Suprapubic skin (tissue), 4 donors: ENCODE data around the gene WWOX. TPM values are rescaled to one million over a fixed set of nuclear protein-coding genes. Genes with fewer than 3 reads are reported as not detected.

Experiments used
- DNase-seq, 2 donors: peaks; one replicate each; pipeline ENCODE4 v3.0.0-alpha.2; 2019; ENCODE audit warnings: low spot score in 2 of 2
- H3K27ac ChIP-seq: fragments of 200-600 bp; sonication (generic); one replicate; pipeline ENCODE4 v1.5.1; 2019
- H3K27me3 ChIP-seq: fragments of 200-600 bp; sonication (generic); one replicate; pipeline ENCODE4 v1.5.1; 2019
- H3K36me3 ChIP-seq: fragments of 200-600 bp; sonication (generic); one replicate; pipeline ENCODE4 v1.5.1; 2019
- H3K4me1 ChIP-seq: fragments of 200-600 bp; sonication (generic); one replicate; pipeline ENCODE4 v1.5.1; 2019
- H3K4me3 ChIP-seq: fragments of 200-600 bp; sonication (generic); one replicate; pipeline ENCODE4 v1.5.1; 2019; ENCODE audit warnings: mild to moderate bottlenecking
- H3K9me3 ChIP-seq: fragments of 200-600 bp; sonication (generic); one replicate; pipeline ENCODE4 v1.5.1; 2019
- CTCF ChIP-seq, 2 donors: fragments of 200-600 bp in 1 of 2; fragments of 450-650 bp in 1 of 2; sonication (generic) in 1 of 2; IDR thresholded peaks; one replicate each; pipeline ENCODE4 v1.5.1; 2016 to 2019; ENCODE audit warnings: antibody characterized with exemption in 2 of 2, mild to moderate bottlenecking in 1 of 2, moderate library complexity in 1 of 2
- EP300 ChIP-seq: sonication (generic); formaldehyde crosslinking; IDR thresholded peaks from one replicate; pipeline ENCODE4 v1.6.1; 2017; ENCODE audit warnings: antibody characterized with exemption
- POLR2A ChIP-seq, 2 donors: fragments of 450-650 bp; IDR thresholded peaks; one replicate each; pipeline ENCODE4 v1.6.1; 2017; ENCODE audit warnings: antibody characterized with exemption in 2 of 2, mild to moderate bottlenecking in 2 of 2, moderate library complexity in 2 of 2
- POLR2AphosphoS5 ChIP-seq, 3 donors: sonication (generic); formaldehyde crosslinking; IDR thresholded peaks; one replicate each; pipeline ENCODE4 v1.6.1; 2017; ENCODE audit warnings: antibody characterized with exemption in 3 of 3
- WGBS: methylation state at CpG from one replicate; pipeline ENCODE4 v1.1.5; 2018; 5-methylcytosine and 5-hydroxymethylcytosine counted together
- total RNA-seq, 4 donors: library from RNA; depleted of rRNA; stranded (reverse); fragments of >200 nt; gene quantifications; one replicate each; pipeline ENCODE4 v1.1.0, GENCODE V29; 2016

Gene WWOX
- total RNA-seq, 4 donors from 2014 or later: 29.6 to 104 (median 47.3) TPM

- Histone ChIP-seq H3K4me3 (no peak overlapping the region), H3K9me3 (no peaks in the 10 kb centered on the region), H3K27me3 (no peaks in the 10 kb centered on the region), H3K27ac (no peak overlapping the region), H3K4me1 (peaks cover 8% of the 10 kb centered on the region), H3K36me3 (no peaks in the 10 kb centered on the region)
- 90% methylated on average over 3 of the region's 3 CpGs for WGBS
- DNase-seq: no peak
- TF ChIP-seq POLR2AphosphoS5 (IDR thresholded peaks at IDR 0.05) (no peak), POLR2A (IDR thresholded peaks at IDR 0.05) (no peak), CTCF (IDR thresholded peaks at IDR 0.05) (no peak), EP300 (no peak)
Observed at GRCh38 chr16:78751601-78752000, 652.1 kb downstream of the WWOX start.

- WGBS: 86% methylated on average over 5 of the region's 5 CpGs
Observed at GRCh38 chr16:78754713-78755112, 655.3 kb downstream of the WWOX start.

GRCh38 chr16:78755751-78756661 lies 656.6 kb downstream of the WWOX start:
- Histone ChIP-seq H3K27me3 (no peaks in the 10 kb centered on the region), H3K9me3 (peaks cover 3% of the 10 kb centered on the region), H3K4me3 (no peak overlapping the region), H3K4me1 (no peaks in the 10 kb centered on the region), H3K27ac (no peak overlapping the region), H3K36me3 (no peaks in the 10 kb centered on the region)
- no peak for DNase-seq
- TF ChIP-seq POLR2A (IDR thresholded peaks at IDR 0.05) (no peak), EP300 (no peak), CTCF (IDR thresholded peaks at IDR 0.05) (no peak), POLR2AphosphoS5 (IDR thresholded peaks at IDR 0.05) (no peak)
- WGBS: 57% methylated on average over 8 of the region's 8 CpGs

More at GRCh38 chr16:78754713-78755112, 655.3 kb downstream of the WWOX start:
- H3K4me3 ChIP-seq: no peak overlapping the region
- no peak for DNase-seq
- TF ChIP-seq EP300 (no peak), POLR2AphosphoS5 (IDR thresholded peaks at IDR 0.05) (no peak), CTCF (IDR thresholded peaks at IDR 0.05) (no peak), POLR2A (IDR thresholded peaks at IDR 0.05) (no peak)
- H3K36me3 ChIP-seq: no peaks in the 10 kb centered on the region
- H3K27ac ChIP-seq: no peak overlapping the region
- H3K27me3 ChIP-seq: no peaks in the 10 kb centered on the region
- peaks cover 3% of the 10 kb centered on the region for H3K9me3 ChIP-seq
- peaks cover under 1% of the 10 kb centered on the region for H3K4me1 ChIP-seq

GRCh38 chr16:78759596-78759995 lies 660.1 kb downstream of the WWOX start:
- Histone ChIP-seq H3K4me3 (no peak overlapping the region), H3K36me3 (no peaks in the 10 kb centered on the region), H3K27ac (no peak overlapping the region), H3K4me1 (no peaks in the 10 kb centered on the region), H3K27me3 (no peaks in the 10 kb centered on the region), H3K9me3 (peaks cover 3% of the 10 kb centered on the region)
- WGBS: 81% methylated on average over 2 of the region's 2 CpGs
- no peak for TF ChIP-seq POLR2A (IDR thresholded peaks at IDR 0.05)
- TF ChIP-seq POLR2AphosphoS5 (IDR thresholded peaks at IDR 0.05): no peak
- TF ChIP-seq EP300: no peak
- no peak for TF ChIP-seq CTCF (IDR thresholded peaks at IDR 0.05)
- DNase-seq: no peak

GRCh38 chr16:78760611-78761010 lies 661.2 kb downstream of the WWOX start:
- DNase-seq: no peak
- H3K9me3 ChIP-seq: peaks cover 3% of the 10 kb centered on the region
- WGBS: 94% methylated on average over 5 of the region's 5 CpGs
- H3K36me3 ChIP-seq: no peaks in the 10 kb centered on the region
- no peak overlapping the region for H3K4me3 ChIP-seq
- TF ChIP-seq CTCF (IDR thresholded peaks at IDR 0.05): no peak
- no peak for TF ChIP-seq POLR2AphosphoS5 (IDR thresholded peaks at IDR 0.05)
- no peak for TF ChIP-seq EP300
- no peak for TF ChIP-seq POLR2A (IDR thresholded peaks at IDR 0.05)
- no peaks in the 10 kb centered on the region for H3K4me1 ChIP-seq
- no peak overlapping the region for H3K27ac ChIP-seq
- no peaks in the 10 kb centered on the region for H3K27me3 ChIP-seq
